ENCODE results near the gene ANKRD9. TPM values are rescaled to one million over a fixed set of nuclear protein-coding genes. Genes with fewer than 3 reads are reported as not detected.

ANKRD9 gene
- total and polyA plus RNA-seq, 9 of the 15 experiments (the other 6 are each of a cell fraction or from before 2014, with no cell fraction given), result 0.04 to 32.9 (median 5.3) TPM

GRCh38 chr14:102471921-102472790, 37.4 kb downstream of the ANKRD9 start (continued):
- TF ChIP-seq RUNX1 (IDR thresholded peaks at IDR 0.05; ENCODE audit: low read depth), result no peak
- TF ChIP-seq SMAD2 (IDR thresholded peaks at IDR 0.05; ENCODE audit: low read depth, low read length), result no peak
- no peak for TF ChIP-seq USF1 (CRISPR knock-in tag; IDR thresholded peaks at IDR 0.05)
- no peak for TF ChIP-seq DEAF1 (CRISPR knock-in tag; IDR thresholded peaks at IDR 0.05)

GRCh38 chr14:102469261-102469660, 40.3 kb downstream of the ANKRD9 start:
- Histone ChIP-seq H3K27ac (ENCODE audit: extremely low read depth, low read depth, low read length) (no peak overlapping the region), H3K79me2 (ENCODE audit: control insufficient read depth, insufficient read depth, low read length) (no peaks in the 10 kb centered on the region), H3K9me3 (replicated peaks; ENCODE audit: control insufficient read depth, insufficient read depth, low read depth, low read length) (no peaks in the 10 kb centered on the region), H2AFZ (ENCODE audit: low read depth, low read length) (no peak overlapping the region), H3K4me3 (no peak overlapping the region), H3K4me1 (replicated peaks in 1 of 2; ENCODE audit: control insufficient read depth in 2 of 2, insufficient read depth in 2 of 2, low read length in 2 of 2) (no peaks in the 10 kb centered on the region), H3K9ac (ENCODE audit: insufficient read depth in 1 of 2, low read depth in 2 of 2, low read length in 2 of 2) (no peak overlapping the region), H3K9me1 (ENCODE audit: control insufficient read depth, insufficient read depth, low read length) (no peaks in the 10 kb centered on the region), H3K27me3 (ENCODE audit: control insufficient read depth in 2 of 2, insufficient read depth in 2 of 2, low read length in 2 of 2) (no peaks in the 10 kb centered on the region), H3K36me3 (ENCODE audit: control insufficient read depth, insufficient read depth, low read length) (no peaks in the 10 kb centered on the region), H4K20me1 (replicated peaks; ENCODE audit: control insufficient read depth, insufficient read depth, low read length) (no peaks in the 10 kb centered on the region), H3K4me2 (ENCODE audit: insufficient read depth, low read length) (no peak overlapping the region)
- no TSS peak for BruUV-seq (replicated peaks)
- intact Hi-C loops (cut with micrococcal nuclease), result no loop called here
- DNase-seq (ENCODE audit: extremely low read depth in 1 of 4, low spot score in 3 of 4), result no peak
- CTCF ChIA-PET (ENCODE audit: low intra/inter-chr PET ratio), result no interaction called here
- WGBS (ENCODE audit: insufficient coverage, low coverage, missing lambda C conversion rate), result 36% methylated on average over 1 of the region's 1 CpG
- POLR2A ChIA-PET, result no interaction called here
- no peak for ATAC-seq
- in situ Hi-C loops (cut with MboI), result no loop called here
- FAIRE-seq, result no peak
- TF ChIP-seq ZNF592 (IDR thresholded peaks at IDR 0.05) (no peak), FOS (IDR thresholded peaks at IDR 0.05; ENCODE audit: extremely low read depth, insufficient read length) (no peak), ZNF639 (CRISPR knock-in tag; conservative IDR thresholded peaks at IDR 0.05 in 1 of 2, IDR thresholded peaks at IDR 0.05 in 1 of 2) (no peak), CGGBP1 (CRISPR knock-in tag; IDR thresholded peaks at IDR 0.05) (no peak), HDAC1 (IDR thresholded peaks at IDR 0.05) (no peak)
